HG03558 (cell line): ENCODE results near the gene COL8A2.

Experiments used
- ATAC-seq: cut with Tn5 transposase; IDR thresholded peaks from one replicate; pipeline ENCODE4 v1.9.1; 2021; ENCODE audit warnings: moderate number of reproducible peaks; ENCODE audit not compliant: unreplicated experiment; ENCODE audit errors: extremely low read depth

The COL8A2 gene

GRCh38 chr1:36093226-36093625 is 31.8 kb downstream of the COL8A2 start:
- no peak for ATAC-seq

DNA sequence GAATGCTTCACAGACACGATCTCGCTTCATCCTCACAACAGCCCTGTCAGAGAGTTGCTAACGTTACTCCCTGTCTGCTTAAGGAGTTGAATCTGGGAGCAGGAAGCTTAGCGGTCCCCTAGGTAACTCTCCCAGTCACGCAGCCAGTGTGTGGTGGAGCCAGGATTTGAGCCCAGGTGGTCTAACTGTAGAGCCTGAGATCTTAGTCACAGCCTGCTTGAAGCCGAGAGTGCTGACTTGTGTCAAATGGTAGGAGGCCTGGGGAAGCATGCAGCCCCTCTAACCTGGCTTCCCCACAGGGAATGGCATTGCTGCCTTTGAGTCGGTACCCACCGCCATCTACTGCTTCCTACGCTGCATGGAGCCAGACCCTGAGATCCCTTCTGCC is 32.2 kb downstream of the COL8A2 start:
- ATAC-seq = no peak

GRCh38 chr1:36092166-36092797 is 32.7 kb downstream of the COL8A2 start:
- no peak for ATAC-seq

- no peak for ATAC-seq
Observed at GRCh38 chr1:36091698-36092097, 33.3 kb downstream of the COL8A2 start.

- ATAC-seq = no peak
Observed at GRCh38 chr1:36091141-36091540, 33.9 kb downstream of the COL8A2 start.

DNA sequence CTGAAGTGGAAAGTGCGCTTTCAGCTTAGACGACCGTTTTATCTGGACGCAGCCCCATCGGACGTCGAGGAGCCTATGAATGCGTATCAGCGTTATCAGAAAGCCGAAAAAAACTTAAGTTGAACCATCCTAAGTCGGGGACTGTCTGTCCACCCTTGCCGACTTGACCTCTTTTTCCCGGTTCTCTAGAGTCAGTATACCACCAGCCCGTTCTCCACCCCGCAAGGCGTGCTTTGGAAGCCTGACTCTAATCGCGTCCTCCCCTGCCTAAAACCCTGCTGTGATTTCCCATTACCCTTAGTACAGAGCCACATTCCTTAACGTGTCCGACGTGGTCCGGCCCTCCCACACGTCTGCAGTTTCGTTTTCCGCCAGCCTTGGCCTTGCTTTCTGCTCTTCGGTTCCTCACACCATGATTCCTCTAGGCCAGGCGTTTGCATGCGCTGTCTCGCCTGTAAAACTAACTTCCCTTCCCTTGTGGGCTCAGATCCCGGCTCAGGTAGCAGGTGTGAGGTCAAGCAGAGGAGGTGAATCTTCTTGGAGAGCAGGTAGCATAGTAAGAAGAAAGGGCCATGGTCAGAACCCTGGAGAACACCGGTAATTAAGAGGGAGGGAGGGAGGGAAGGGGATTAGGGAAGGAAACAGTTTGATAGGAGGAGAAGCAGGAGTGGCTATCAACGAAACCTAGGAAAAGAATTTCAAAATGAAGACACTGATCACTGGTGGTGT is 35.5 kb downstream of the COL8A2 start:
- no peak for ATAC-seq

GRCh38 chr1:36088577-36089392 is 36.2 kb downstream of the COL8A2 start, which contains the start of gene ADPRS:
Gene ADPRS (plus strand): TSS chr1:36088892. CDS start chr1:36088905, 13 bp downstream.
- peak; percentile 48 for ATAC-seq

GRCh38 chr1:36088265-36088576 is 36.8 kb downstream of the COL8A2 start:
- no peak for ATAC-seq

GRCh38 chr1:36087233-36088123 is 37.5 kb downstream of the COL8A2 start:
- ATAC-seq = no peak

DNA sequence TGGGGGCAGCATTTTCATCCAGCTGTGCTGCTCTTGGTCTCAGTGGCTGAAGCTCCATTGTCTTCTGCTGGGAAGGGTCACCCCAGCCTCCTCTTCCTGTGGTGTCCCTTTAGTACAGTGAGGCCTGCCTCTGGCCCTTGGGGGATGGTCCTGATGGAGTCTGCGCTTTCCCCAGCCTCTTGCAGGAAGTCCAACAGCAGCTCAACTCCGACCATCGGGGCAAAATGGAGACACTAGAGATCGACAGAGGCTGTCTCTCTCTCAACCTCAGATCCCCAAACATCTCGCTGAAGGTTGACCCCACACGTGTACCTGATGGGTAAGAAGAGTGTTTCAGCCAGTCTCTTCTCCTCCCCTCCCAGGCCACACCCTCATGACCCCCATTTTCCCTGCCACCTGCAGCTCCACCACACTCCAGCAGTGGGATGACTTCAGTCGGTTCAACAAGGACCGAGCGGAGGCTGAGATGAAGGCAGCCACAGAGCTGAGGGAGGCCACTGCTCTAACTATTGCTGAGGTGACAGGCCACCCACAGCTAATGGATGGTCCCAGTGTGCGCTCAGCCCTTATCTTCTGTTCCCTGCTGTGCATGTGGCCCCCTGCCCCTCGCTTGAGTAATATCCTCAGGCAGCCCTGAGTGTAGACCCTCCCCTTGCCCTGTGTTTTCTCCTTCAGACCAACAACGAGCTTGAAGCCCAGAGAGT is 38.3 kb downstream of the COL8A2 start:
- no peak for ATAC-seq

DNA sequence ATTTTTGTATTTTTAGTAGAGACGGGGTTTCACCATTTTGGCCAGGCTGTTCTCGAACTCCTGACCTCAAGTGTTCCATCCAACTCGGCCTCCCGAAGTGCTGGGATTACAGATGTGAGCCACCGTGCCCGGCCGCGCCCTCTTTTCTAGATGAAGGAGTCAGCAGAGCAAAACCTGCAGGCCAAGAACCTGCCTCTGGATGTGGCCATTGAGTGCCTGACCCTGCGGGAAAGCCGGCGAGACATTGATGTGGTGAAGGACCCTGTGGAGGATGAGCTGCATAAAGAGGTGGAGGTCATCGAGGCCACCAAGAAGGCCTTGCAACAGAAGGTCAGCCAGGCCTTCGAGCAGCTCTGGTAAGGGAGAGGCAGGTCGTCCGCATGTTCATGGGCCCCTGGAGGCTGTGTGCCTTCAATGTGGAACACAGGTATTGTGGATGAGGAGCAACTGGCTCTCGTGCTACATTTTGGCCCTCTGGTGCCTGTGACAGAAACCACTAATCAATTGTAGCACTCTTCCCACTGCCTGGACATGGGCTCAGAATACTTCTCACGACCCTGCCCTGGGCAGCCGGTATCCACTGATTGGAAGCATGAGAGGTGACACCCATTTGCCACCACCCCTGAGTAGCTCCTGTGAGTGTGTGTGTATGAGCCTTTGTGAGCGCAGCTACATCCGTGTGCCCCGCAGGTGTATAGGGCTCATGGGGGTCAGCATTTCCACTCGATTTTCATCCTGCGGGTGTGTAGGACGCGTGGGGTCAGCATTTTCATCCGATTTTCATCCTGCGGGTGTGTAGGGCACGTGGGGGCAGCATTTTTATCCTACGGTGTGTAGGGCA is 39.1 kb downstream of the COL8A2 start:
- ATAC-seq = no peak

GRCh38 chr1:36085126-36085525 is 39.9 kb downstream of the COL8A2 start:
- no peak for ATAC-seq

DNA sequence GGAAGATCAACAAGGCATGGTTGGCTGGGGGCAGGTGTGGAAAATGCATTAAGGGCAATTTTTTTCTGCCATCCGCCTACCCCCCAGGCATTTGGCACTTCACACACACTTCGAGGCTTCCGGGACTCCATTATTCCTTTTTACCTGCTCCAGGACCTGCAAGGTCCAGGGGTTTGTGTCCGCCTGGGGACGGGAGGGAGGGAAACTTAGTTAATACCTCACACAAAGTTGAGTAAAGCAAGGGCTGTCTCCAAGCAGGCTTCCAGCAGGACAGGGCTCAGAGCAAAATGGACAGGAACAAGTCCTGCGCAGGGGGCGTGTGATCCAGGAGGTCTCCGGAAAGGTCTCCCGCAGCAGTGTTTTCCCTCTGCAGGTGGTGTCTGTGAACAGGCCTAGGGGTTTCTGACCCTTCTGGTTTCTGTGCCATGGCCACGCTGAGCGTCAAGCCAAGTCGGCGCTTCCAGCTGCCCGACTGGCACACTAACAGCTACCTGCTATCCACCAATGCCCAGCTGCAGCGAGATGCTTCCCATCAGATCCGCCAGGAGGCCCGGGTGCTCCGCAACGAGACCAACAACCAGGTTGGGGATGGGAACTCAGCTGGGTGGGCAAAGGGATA is 40.4 kb downstream of the COL8A2 start:
- no peak for ATAC-seq

- no peak for ATAC-seq
Observed at GRCh38 chr1:36083635-36084496, 41.2 kb downstream of the COL8A2 start, which contains the start of gene TEKT2. Gene TEKT2 (plus strand): TSS chr1:36084094. CDS start chr1:36084922, 828 bp downstream.

GRCh38 chr1:36083219-36083618 is 41.8 kb downstream of the COL8A2 start:
- ATAC-seq = no peak

- no peak for ATAC-seq
Observed at GRCh38 chr1:36081926-36082485, 43.0 kb downstream of the COL8A2 start.

DNA sequence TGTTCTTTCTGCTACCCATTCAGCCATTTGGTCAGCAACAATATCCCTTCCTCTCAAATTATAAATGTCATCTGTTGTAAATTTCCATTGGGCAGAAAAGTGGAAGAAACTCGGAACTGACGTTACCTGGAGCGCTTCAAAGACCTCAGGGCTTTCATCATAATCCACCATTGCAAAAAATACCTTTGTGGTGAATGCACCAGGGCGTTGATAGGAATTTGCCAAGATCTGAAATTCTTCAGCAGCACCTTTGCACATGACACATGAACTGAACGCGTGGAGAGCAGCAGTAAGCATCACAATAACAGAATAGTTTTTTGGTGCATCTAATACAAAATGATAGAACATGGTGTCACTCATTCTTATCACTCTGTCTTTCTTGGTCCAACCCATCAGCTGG is 44.2 kb downstream of the COL8A2 start:
- no peak for ATAC-seq
